Measurements from ENCODE around the gene CRYBB3. TPM values are rescaled to one million over a fixed set of nuclear protein-coding genes. Genes with fewer than 3 reads are reported as not detected.

The CRYBB3 gene
- total and polyA plus RNA-seq, 2 donors (not counting 3 experiments of a cell fraction or from before 2014, with no cell fraction given) = 0.59 to 1.2 TPM

DNA sequence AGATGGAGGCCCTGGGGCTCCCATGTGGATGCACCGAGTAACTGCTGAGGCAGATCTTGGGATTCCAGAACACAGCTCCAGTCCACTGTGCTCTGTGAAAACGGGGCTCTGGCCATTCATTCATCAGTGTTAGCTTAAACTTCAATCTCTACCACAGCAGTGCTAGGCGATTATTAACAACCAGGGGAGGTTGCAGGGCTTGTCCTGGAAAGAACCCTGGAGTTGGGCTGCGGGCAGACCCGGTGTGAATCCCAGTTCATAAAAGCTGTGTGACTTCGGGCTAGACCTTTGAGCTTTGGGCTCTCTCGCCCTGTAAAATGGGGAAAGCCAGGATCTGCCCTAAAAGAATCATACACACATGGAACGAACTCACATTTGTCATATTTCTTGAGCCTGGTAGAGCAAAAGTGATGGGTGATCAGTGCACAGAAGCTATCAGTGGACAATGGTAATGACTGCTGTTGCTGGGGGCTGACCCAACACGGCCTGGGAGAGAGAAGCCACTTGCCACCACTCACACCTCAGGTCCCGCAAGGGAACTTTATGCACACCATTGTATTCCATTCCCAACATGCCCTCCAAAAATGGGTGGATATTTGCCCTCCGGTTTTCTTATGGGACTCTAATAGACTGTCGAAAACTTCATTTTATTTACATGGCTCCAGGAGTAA lies 15.6 kb upstream of the CRYBB3 start:
- no TSS peak for BruUV-seq (replicated peaks)
- TF ChIP-seq MYC (IDR thresholded peaks at IDR 0.05; ENCODE audit: low read depth, low read length) (no peak), GATA2 (IDR thresholded peaks at IDR 0.05; ENCODE audit: insufficient read depth, insufficient read length, low read depth, low read length) (no peak), POLR2AphosphoS5 (IDR thresholded peaks at IDR 0.05; ENCODE audit: insufficient read depth, low read depth, low read length) (no peak), POLR2A (IDR thresholded peaks at IDR 0.05; ENCODE audit: low read depth, low read length) (no peak), FOS (IDR thresholded peaks at IDR 0.05; ENCODE audit: borderline replicate concordance, insufficient read depth, low read length) (no peak), EZH2 (IDR thresholded peaks at IDR 0.05; ENCODE audit: borderline replicate concordance, low read depth, low read length, severe bottlenecking) (no peak), JUN (IDR thresholded peaks at IDR 0.05; ENCODE audit: borderline replicate concordance, insufficient read depth, insufficient read length, low read depth) (no peak)
- TF ChIP-seq, protein P1, sequence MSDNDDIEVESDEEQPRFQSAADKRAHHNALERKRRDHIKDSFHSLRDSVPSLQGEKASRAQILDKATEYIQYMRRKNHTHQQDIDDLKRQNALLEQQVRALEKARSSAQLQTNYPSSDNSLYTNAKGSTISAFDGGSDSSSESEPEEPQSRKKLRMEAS (IDR thresholded peaks at IDR 0.05; ENCODE audit: insufficient read depth, insufficient read length) = no peak
- TF ChIP-seq, protein P2, sequence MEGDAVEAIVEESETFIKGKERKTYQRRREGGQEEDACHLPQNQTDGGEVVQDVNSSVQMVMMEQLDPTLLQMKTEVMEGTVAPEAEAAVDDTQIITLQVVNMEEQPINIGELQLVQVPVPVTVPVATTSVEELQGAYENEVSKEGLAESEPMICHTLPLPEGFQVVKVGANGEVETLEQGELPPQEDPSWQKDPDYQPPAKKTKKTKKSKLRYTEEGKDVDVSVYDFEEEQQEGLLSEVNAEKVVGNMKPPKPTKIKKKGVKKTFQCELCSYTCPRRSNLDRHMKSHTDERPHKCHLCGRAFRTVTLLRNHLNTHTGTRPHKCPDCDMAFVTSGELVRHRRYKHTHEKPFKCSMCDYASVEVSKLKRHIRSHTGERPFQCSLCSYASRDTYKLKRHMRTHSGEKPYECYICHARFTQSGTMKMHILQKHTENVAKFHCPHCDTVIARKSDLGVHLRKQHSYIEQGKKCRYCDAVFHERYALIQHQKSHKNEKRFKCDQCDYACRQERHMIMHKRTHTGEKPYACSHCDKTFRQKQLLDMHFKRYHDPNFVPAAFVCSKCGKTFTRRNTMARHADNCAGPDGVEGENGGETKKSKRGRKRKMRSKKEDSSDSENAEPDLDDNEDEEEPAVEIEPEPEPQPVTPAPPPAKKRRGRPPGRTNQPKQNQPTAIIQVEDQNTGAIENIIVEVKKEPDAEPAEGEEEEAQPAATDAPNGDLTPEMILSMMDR (IDR thresholded peaks at IDR 0.05; ENCODE audit: extremely low read depth in 1 of 2, insufficient read depth in 1 of 2, low read depth in 1 of 2, low read length in 2 of 2) = no peak
- ChIA-PET POLR2A (no interaction called here), CTCF (interaction anchor here (5.3 kb wide), 1 partner anchor 18 kb away, joined by 23 read pairs; no protein-coding TSS in a partner anchor)
- FAIRE-seq (no peak), DNase-seq (ENCODE audit: low read depth, low spot score) (no peak)
- Histone ChIP-seq H3K9ac (replicated peaks; ENCODE audit: extremely low read depth, insufficient read depth, low read length) (no peak overlapping the region), H4K20me1 (replicated peaks; ENCODE audit: control insufficient read depth, extremely low read depth, insufficient read depth, low read length) (no peaks in the 10 kb centered on the region), H3K4me3 (replicated peaks in 1 of 3; ENCODE audit: insufficient read depth in 1 of 3, low read depth in 1 of 3, low read length in 3 of 3) (no peak overlapping the region), H3K9me3 (replicated peaks; ENCODE audit: control insufficient read depth, insufficient read depth, low read length) (no peaks in the 10 kb centered on the region), H3K4me1 (ENCODE audit: control insufficient read depth, extremely low read depth, insufficient read depth, low read length) (no peaks in the 10 kb centered on the region), H3K79me2 (ENCODE audit: control insufficient read depth, insufficient read depth, low read length) (no peaks in the 10 kb centered on the region), H3K4me2 (ENCODE audit: insufficient read depth, low read length) (no peak overlapping the region), H3K27ac (ENCODE audit: insufficient read depth, low read depth, low read length) (no peak overlapping the region), H3K27me3 (ENCODE audit: control insufficient read depth in 2 of 2, insufficient read depth in 2 of 2, low read length in 2 of 2) (no peaks in the 10 kb centered on the region), H3K9me1 (replicated peaks; ENCODE audit: control insufficient read depth, extremely low read depth, insufficient read depth, low read length) (no peaks in the 10 kb centered on the region), H2AFZ (ENCODE audit: low read depth, low read length) (no peak overlapping the region), H3K36me3 (ENCODE audit: control insufficient read depth in 2 of 2, extremely low read depth in 1 of 2, insufficient read depth in 2 of 2, low read length in 2 of 2) (peaks cover 8 to 30% of the 10 kb centered on the region in 2 experiments)
- intact Hi-C loops (cut with micrococcal nuclease) (no loop called here), dilution Hi-C loops (cut with MboI; ENCODE audit: extremely low pct_ligation_motif_present, low sequenced_read_pairs) (no loop called here)

Data from endothelial cell of umbilical vein (primary cell).